Loucy (cell line): ENCODE results near the gene ABHD2.

Source experiments
- CTCF ChIP-seq: fragments of 200-600 bp; sonication (generic); conservative IDR thresholded peaks from 2 replicates; pipeline ENCODE4 v1.5.1; 2014; ENCODE audit warnings: mild to moderate bottlenecking, antibody characterized with exemption, low read length
- EZH2phosphoT487 ChIP-seq: fragments of 200-600 bp; IDR thresholded peaks from 2 replicates; pipeline ENCODE4 v1.6.1; 2018; ENCODE audit warnings: antibody characterized with exemption, mild to moderate bottlenecking, moderate library complexity, borderline replicate concordance

- peak; percentile 61; the same call in 1 of the 2 replicates for TF ChIP-seq CTCF
- no peak for TF ChIP-seq EZH2phosphoT487
Observed at GRCh38 chr15:89243691-89244573, 155.7 kb downstream of the ABHD2 start, which contains the start of gene FANCI.
